Hepatic stellate cell (primary cell): ENCODE measurements around the gene TEDC2.
"Not testable (repeated sequence)": the region's sequence is repeated elsewhere in the genome, so short reads cannot be mapped to it uniquely, and the experiment has no call there.

Experiments used
- DNase-seq: peaks from one replicate; pipeline ENCODE4 v3.0.0; 2011; ENCODE audit warnings: low spot score

Gene TEDC2

DNA sequence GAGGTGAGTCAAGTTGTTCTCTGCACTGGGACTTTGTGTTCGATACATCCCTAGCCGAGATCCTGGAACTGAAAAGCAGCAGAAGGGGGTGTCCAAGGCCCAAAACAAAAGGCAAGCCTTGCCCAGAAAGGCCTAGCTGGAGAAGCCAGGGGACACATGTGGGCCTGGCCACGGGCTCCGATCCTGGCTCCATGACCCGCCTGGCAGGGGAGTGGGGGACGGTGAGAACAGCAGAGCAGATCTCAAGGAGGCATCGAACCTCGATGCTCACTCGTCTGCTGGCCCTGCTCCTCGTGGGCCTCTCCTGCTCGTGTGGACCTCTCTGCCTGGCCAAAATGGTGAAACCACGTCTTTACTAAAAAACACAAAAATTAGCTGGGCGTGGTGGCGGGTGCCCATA lies 21.8 kb upstream of the TEDC2 start:
- DNase-seq, result no peak

DNA sequence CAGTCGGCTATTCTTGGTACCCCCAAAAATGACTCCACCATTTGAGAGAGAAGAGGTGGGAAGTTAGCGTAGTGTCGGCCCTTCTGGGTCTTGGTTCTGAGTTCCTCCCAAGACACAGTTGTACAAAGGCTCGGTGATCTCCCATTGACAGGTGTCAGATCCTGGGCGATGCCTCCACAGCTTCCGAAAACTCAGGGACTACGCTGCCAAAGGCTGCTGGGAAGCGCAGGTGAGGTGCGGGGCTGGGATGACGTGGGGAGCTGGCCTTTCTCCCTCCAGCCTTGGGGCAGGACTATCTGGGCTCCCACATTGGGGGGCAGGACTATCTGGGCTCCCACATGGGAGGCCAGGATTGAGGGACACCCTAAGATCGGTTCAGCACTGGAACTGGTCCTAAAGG lies 20.3 kb upstream of the TEDC2 start:
- DNase-seq, result no peak

DNA sequence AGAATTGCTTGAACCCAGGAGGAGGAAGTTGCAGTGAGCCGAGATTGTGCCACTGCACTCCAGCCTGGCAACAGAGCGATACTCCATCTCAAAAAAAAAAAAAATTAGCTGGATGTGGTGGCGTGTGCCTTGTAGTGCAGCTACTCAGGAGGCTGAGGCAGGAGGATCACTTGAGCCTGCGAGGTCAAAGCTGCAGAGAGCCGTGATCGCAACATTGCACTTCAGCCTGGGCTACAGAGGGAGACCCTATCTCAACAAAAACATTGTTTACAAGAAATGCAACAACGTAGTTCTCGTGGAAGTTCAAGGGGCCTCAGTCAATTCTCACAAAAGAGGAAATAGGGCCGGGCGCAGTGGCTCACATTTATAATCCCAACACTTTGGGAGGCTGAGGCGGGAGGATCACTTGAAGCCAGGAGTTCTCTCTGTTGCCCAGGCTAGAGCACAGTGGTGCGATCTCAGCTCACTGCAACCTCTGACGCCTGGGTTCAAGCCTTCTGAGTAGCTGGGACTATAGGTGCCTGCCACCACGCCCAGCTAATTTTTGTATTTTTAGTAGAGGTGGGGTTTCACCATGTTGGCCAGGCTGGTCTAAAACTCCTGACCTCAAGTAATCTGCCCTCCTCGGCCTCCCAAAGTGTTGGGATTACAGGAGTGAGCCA lies 18.6 kb upstream of the TEDC2 start:
- DNase-seq, result not testable (repeated sequence)

GRCh38 chr16:2443555-2443954 lies 16.4 kb upstream of the TEDC2 start:
- DNase-seq, result no peak

GRCh38 chr16:2447920-2448583 lies 11.9 kb upstream of the TEDC2 start:
- DNase-seq, result no peak

- DNase-seq, result no peak
Measured at GRCh38 chr16:2449118-2449517, 10.8 kb upstream of the TEDC2 start.

- no peak for DNase-seq
Measured at GRCh38 chr16:2450535-2450934, 9.4 kb upstream of the TEDC2 start.

GRCh38 chr16:2450975-2451381 lies 8.9 kb upstream of the TEDC2 start:
- DNase-seq, result no peak

DNA sequence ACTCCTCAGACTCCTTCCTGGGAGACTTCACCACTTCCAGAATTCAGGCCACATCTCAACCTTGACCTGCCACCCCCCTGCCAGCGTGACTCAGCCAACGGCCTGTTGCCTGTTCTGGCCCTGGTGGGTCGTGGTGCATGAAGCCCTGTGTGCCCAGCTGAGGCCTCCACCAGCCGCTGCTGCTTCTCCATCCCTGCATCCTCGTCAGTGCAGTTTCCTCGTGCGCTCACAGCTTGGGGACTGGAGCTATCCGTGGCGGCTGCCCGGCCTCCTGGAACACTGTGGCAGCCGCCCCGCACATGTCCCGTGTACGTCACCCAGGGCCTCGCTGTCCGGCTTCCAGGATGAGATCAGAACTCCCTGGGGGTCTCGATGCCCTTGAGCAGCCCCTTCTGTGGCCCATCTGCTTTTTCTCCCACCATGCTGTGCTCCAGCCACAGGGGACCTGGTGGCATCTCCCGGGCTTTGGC lies 8.0 kb upstream of the TEDC2 start:
- DNase-seq, result no peak

GRCh38 chr16:2452650-2453049 lies 7.3 kb upstream of the TEDC2 start:
- no peak for DNase-seq

DNA sequence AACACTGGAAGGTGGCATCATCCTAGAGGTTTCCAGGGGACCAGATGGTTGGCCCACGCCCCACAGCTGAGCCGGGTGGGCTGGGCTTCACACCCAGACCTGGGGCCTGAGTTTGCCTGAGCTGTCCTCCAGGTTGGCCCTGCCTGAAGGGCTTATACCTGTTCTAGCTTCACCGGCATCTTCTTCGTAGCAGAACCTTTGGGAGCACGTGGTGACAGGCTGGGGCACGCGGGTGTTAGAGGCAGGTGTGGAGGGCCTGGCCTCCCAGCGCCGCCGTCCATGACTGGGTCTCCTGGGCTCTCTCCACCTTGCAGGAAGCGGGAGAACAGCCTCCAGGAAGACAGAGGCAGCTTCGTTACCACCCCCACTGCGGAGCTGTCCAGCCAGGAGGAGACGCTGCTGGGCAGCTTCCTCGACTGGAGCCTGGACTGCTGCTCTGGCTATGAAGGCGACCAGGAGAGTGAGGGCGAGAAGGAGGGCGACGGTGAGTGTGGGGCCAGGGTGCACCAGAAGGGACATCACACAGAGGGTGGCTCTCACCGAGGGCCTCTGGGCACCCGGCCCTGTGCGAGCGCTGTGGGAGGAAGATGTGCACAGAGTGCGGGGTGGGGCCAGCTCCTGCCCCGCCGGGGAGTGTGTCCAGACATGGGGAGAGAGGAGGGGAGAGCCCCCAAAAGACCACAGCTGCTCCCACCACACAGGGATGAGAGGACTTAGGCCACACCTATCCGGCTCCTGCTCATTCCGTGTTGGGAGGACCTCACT lies 4.6 kb upstream of the TEDC2 start:
- no peak for DNase-seq

DNA sequence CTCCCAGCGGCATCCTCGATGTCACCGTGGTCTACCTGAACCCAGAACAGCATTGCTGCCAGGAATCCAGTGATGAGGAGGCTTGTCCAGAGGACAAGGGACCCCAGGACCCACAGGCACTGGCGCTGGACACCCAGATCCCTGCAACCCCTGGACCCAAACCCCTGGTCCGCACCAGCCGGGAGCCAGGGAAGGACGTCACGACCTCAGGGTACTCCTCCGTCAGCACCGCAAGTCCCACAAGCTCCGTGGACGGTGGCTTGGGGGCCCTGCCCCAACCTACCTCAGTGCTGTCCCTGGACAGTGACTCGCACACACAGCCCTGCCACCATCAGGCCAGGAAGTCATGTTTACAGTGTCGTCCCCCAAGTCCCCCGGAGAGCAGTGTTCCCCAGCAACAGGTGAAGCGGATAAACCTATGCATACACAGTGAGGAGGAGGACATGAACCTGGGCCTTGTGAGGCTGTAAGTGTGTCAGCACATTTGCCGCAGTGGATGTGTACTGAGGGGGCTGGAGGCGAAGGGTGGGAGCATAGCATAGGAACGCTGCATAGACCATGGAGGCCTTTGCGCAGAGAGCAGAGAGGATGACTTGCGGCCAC lies 3.3 kb upstream of the TEDC2 start:
- DNase-seq, result no peak

- DNase-seq, result no peak
Measured at GRCh38 chr16:2457267-2457666, 2.6 kb upstream of the TEDC2 start.

DNA sequence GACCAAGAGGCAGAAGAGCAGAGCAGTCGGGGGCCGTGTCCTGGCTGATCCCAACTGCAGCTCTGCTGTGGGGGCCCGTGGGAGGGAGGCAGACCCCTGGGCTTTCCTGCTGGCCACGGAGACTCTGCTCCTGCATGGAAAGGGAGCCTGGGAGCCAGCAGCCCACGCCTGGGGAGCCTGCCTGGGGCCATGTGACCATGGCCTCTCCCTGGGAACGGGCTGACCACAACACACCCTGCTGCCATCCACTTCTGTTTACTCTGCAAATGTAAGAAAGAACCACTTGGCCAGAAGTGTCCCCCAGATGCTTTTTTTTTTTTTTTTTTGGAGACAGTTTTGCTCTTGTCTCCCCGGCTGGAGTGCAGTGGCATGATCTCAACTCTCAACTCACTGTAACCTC lies 2.0 kb upstream of the TEDC2 start:
- DNase-seq, result no peak

DNA sequence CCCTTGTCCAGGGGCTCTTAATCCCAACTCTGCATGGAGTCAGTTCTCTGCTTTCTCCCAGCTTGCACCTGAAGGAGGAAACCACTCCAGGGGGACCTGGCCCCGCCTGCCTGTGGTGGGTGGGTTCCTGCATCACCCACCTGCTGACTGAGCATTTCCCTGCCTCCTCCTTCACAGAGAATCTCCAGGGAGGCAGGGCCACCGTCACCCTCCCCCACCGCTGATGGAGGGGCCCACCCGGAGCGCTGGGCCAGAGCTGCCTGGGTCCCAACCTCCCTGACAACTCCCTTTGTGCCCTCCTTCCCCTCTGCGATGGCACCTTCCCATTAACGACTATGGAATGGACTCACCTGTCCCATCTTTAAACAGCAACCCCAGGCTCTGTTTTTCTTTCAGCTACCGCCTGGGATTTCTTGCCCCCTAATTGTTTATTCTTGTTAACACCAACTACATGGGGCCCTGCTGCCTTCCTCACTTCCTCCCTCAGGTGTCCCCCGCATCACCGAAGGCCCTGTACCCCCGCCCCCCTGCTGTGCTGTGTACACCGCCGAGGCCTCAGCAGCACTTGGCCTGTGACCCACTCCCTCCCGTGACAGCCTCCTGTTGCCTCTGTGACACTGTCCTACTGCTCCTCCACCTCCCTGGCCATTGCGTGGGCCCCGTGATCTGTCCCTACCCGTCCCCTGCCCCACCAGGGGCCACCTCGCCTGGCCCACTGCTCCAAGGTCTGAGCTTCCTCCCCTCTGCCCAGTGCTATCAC lies 842 bp upstream of the TEDC2 start:
- no peak for DNase-seq

DNA sequence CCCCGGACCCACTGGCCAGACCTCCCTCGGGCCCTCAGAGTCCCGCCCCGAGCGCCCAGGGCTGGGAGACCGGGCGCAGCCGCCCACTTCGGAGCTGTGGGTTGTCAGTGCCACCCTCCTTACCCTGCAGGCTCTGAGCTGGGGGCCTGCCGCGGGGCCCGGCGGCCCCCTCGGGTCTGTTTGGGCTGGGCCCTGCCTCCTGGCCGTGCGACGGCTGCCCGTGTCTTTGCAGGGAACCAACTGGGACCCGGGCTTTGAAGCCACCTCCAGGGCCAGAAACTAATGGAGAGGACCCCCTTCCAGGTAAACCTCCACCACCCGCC lies 443 bp downstream of the TEDC2 start:
- no peak for DNase-seq

- no peak for DNase-seq
Measured at GRCh38 chr16:2460916-2461315, 1.0 kb downstream of the TEDC2 start.

DNA sequence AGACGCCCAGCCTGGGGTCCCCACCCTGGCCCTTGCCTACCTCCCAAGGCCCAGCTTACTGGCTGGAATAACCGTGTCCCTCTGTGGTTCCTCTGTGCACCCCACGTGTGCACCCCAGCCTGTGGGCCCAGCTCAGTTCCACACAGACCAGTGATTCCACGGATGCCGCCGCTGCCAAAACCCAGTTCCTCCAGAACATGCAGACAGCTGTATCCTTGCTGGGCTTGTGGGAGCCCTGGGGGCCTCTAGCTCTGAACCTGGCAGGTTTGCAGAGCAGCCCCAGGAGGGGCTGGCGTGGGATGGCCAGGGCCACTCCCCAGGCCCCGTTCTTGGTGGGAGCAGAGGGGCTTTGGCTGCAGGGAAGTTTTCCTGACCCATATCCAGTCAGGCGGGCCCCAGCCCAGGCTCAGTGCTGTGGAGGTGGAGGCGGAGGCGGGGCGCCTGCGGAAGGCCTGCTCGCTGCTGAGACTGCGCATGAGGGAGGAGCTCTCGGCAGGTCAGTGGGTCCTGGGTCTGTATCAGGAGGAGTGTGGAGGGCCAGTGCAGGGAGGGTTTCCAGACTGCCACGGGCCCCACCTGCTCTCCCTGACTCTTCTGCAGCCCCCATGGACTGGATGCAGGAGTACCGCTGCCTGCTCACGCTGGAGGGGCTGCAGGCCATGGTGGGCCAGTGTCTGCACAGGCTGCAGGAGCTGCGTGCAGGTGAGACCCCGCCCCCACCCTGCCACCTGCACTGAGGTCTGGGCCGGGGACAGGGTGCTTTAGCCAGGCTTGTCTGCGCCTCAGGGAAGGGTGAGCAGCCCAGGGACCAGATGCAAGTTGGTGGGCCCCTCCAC lies 2.3 kb downstream of the TEDC2 start:
- no peak for DNase-seq

- no peak for DNase-seq
Measured at GRCh38 chr16:2464333-2464732, 4.4 kb downstream of the TEDC2 start.

- DNase-seq, result no peak
Measured at GRCh38 chr16:2465653-2466415, 5.9 kb downstream of the TEDC2 start.
